MM.1S (cell line): ENCODE results near the gene NCOA3.

Experiments
- DNase-seq: peaks from one replicate; pipeline ENCODE4 v3.0.0-alpha.2; 2015
- H2AFZ ChIP-seq: fragments of 300-600 bp; sonication (generic); 2 replicates; pipeline ENCODE4 v1.6.0; 2016; ENCODE audit warnings: antibody characterized with exemption, low read length
- H3F3A ChIP-seq: fragments of 300-600 bp; sonication (generic); 2 replicates; pipeline ENCODE4 v1.6.1; 2016; ENCODE audit warnings: mild to moderate bottlenecking, antibody characterized with exemption, low read length, moderate library complexity, mixed read lengths; ENCODE audit not compliant: insufficient read depth
- H3K27ac ChIP-seq: fragments of 300-600 bp; sonication (generic); 2 replicates; pipeline ENCODE4 v1.5.1; 2016; ENCODE audit warnings: mild to moderate bottlenecking, low read length
- H3K27me3 ChIP-seq: fragments of 300-600 bp; sonication (generic); replicated peaks from 2 replicates; pipeline ENCODE4 v1.6.0; 2016; ENCODE audit warnings: low read length; ENCODE audit not compliant: insufficient read depth
- H3K36me3 ChIP-seq: fragments of 300-600 bp; sonication (generic); replicated peaks from 2 replicates; pipeline ENCODE4 v1.6.1; 2016; ENCODE audit warnings: mild to moderate bottlenecking, low read length, mixed read lengths; ENCODE audit not compliant: insufficient read depth
- H3K4me1 ChIP-seq: fragments of 300-600 bp; sonication (generic); 2 replicates; pipeline ENCODE4 v1.6.1; 2016; ENCODE audit warnings: low read length, mixed read lengths
- H3K4me2 ChIP-seq: fragments of 300-600 bp; sonication (generic); 2 replicates; pipeline ENCODE4 v1.6.0; 2016; ENCODE audit warnings: low read depth, low read length
- H3K4me3 ChIP-seq: fragments of 300-600 bp; sonication (generic); 2 replicates; pipeline ENCODE4 v1.5.1; 2016; ENCODE audit warnings: low read length, mixed read lengths
- H3K79me2 ChIP-seq: fragments of 300-600 bp; sonication (generic); 2 replicates; pipeline ENCODE4 v1.6.1; 2016; ENCODE audit warnings: mixed run types, low read length, mixed read lengths
- H3K9ac ChIP-seq: fragments of 300-600 bp; sonication (generic); 2 replicates; pipeline ENCODE4 v1.6.1; 2016; ENCODE audit warnings: low read length, mixed read lengths
- H3K9me2 ChIP-seq: fragments of 300-600 bp; sonication (generic); replicated peaks from 2 replicates; pipeline ENCODE4 v1.6.1; 2016; ENCODE audit warnings: mild to moderate bottlenecking, low read length, mixed read lengths; ENCODE audit not compliant: insufficient read depth
- H3K9me3 ChIP-seq: fragments of 300-600 bp; sonication (generic); replicated peaks from 2 replicates; pipeline ENCODE4 v1.6.1; 2016; ENCODE audit warnings: mild to moderate bottlenecking, low read length, mixed read lengths; ENCODE audit not compliant: insufficient read depth
- H4K20me1 ChIP-seq: fragments of 300-600 bp; sonication (generic); 2 replicates; pipeline ENCODE4 v1.6.1; 2016; ENCODE audit warnings: mild to moderate bottlenecking, low read length, moderate library complexity, mixed read lengths; ENCODE audit not compliant: insufficient read depth
- EZH2 ChIP-seq: fragments of 300-600 bp; sonication (generic); optimal IDR thresholded peaks from 2 replicates; pipeline ENCODE3; 2017; ENCODE audit warnings: low read depth, mild to moderate bottlenecking, antibody characterized with exemption, low read length, mixed read lengths
- EZH2phosphoT487 ChIP-seq: fragments of 300-600 bp; sonication (generic); IDR thresholded peaks from 2 replicates; pipeline ENCODE4 v1.6.1; 2018; ENCODE audit warnings: antibody characterized with exemption, low read length
- TF ChIP-seq, protein P1 (sequence below): fragments of 300-600 bp; sonication (generic); IDR thresholded peaks from 2 replicates; pipeline ENCODE4 v1.5.1; 2016; ENCODE audit warnings: antibody characterized with exemption, low read length, mixed read lengths

The NCOA3 gene

DNA sequence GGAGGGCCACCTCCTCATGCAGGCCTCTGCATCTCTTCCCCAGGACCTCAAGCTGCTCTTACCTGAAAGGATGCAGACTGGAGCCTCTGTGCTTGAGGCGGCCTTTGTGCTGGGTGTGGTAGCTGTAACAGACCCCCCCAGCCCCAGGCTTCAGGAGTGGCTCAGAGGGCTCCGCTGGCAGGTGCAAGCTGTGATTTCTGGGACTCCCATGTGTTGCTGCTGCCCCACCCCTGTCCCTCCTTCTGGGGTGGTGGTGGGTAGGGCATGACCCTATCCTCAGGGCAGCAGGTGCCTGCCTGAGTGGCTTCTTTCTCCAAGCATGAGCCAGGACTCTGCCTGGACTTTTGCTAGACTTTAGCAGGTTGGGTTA, 162.4 kb downstream of the NCOA3 start:
- Histone ChIP-seq H3K4me2 (no peak overlapping the region), H3F3A (peaks cover 10% of the 10 kb centered on the region; the same call in 1 of the 2 replicates), H3K4me1 (no peaks in the 10 kb centered on the region), H3K9me2 (no peaks in the 10 kb centered on the region), H3K79me2 (no peaks in the 10 kb centered on the region), H3K4me3 (no peak overlapping the region), H2AFZ (no peak overlapping the region), H3K36me3 (peaks cover 7% of the 10 kb centered on the region), H3K9me3 (no peaks in the 10 kb centered on the region), H3K9ac (no peak overlapping the region), H3K27ac (no peak overlapping the region), H4K20me1 (0 out of 2 replicates have a peak, but pooled peaks cover 3% of the 10 kb centered on the region), H3K27me3 (no peaks in the 10 kb centered on the region)
- TF ChIP-seq EZH2phosphoT487 (no peak), EZH2 (no peak)
- TF ChIP-seq, protein P1, sequence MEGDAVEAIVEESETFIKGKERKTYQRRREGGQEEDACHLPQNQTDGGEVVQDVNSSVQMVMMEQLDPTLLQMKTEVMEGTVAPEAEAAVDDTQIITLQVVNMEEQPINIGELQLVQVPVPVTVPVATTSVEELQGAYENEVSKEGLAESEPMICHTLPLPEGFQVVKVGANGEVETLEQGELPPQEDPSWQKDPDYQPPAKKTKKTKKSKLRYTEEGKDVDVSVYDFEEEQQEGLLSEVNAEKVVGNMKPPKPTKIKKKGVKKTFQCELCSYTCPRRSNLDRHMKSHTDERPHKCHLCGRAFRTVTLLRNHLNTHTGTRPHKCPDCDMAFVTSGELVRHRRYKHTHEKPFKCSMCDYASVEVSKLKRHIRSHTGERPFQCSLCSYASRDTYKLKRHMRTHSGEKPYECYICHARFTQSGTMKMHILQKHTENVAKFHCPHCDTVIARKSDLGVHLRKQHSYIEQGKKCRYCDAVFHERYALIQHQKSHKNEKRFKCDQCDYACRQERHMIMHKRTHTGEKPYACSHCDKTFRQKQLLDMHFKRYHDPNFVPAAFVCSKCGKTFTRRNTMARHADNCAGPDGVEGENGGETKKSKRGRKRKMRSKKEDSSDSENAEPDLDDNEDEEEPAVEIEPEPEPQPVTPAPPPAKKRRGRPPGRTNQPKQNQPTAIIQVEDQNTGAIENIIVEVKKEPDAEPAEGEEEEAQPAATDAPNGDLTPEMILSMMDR: no peak; the same call in 1 of the 2 replicates
- no peak for DNase-seq

DNA sequence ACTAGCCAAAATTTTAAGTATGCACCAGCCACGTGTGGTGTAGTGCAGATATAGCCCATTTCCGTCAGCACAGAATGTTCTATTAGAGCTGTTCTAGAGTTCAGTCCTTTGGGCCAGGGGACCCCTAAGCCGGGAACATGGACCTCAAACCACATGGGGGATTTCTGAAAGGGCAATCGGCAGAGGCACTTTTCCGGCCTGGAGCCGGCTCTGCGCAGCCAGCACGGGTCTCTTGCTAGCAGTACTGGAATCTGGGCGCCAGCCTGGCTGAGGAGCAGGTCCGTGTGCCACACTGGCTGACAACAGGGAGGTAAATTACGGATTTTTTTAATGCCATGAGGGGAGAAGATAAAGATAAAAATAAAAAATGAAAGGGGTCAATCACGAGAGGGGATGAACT, 163.1 kb downstream of the NCOA3 start:
- no peaks in the 10 kb centered on the region for H3K79me2 ChIP-seq
- no peaks in the 10 kb centered on the region for H3K9me2 ChIP-seq
- no peak overlapping the region for H3K4me2 ChIP-seq
- no peak for DNase-seq
- H3K9ac ChIP-seq: no peak overlapping the region
- TF ChIP-seq, protein P1: no peak
- no peak for TF ChIP-seq EZH2phosphoT487
- no peak for TF ChIP-seq EZH2
- H2AFZ ChIP-seq: no peak overlapping the region
- no peaks in the 10 kb centered on the region for H3K4me1 ChIP-seq
- no peak overlapping the region for H3K27ac ChIP-seq
- no peaks in the 10 kb centered on the region for H3K27me3 ChIP-seq
- H3K4me3 ChIP-seq: no peak overlapping the region
- H3K36me3 ChIP-seq: peaks cover 7% of the 10 kb centered on the region
- 0 out of 2 replicates have a peak, but pooled peaks cover 3% of the 10 kb centered on the region for H4K20me1 ChIP-seq
- peaks cover 10% of the 10 kb centered on the region; the same call in 1 of the 2 replicates for H3F3A ChIP-seq
- H3K9me3 ChIP-seq: no peaks in the 10 kb centered on the region

DNA sequence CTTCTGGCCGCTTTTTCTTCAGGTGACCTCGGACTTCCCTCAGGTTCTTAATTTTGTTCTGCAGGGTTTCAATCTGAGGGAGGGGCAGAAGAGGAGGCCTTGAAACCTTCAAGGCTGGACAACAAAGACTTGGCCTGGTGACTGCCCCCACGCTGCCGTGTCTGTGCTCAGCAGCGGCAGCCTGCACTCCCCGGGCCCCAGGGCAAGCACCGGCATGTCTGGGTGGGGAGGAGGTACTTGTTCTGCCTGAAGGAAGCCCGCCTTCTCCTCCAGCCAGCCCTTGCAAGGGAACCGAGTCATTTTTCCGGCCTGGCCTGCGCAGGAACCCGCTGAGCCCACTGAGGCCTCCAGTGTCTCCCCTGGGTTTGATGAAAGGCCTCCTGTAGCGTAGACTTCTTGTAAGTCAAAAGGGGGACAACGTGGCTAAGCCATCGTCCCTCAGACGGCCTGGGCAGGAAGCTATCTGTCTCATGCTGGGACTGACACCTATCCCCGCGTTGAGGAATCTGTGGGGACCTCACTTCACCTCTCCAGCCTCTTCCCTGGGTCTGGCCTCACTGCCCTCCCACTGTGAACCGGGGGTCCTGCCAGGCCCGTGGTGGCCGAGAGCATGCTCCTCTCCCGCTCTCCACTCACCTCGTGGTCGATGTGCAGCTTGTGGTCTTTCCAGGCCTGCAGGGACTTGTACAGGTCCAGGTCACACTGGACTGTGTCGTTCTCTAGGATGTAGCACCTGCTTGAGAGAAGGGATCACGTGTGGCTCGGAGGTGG, 163.7 kb downstream of the NCOA3 start:
- Histone ChIP-seq H2AFZ (no peak overlapping the region), H3K4me1 (no peaks in the 10 kb centered on the region), H3F3A (peaks cover 10% of the 10 kb centered on the region; the same call in 1 of the 2 replicates), H3K27me3 (no peaks in the 10 kb centered on the region), H4K20me1 (0 out of 2 replicates have a peak, but pooled peaks cover 3% of the 10 kb centered on the region), H3K36me3 (peaks cover 7% of the 10 kb centered on the region; the same call in 1 of the 2 replicates), H3K4me3 (no peak overlapping the region), H3K4me2 (no peak overlapping the region), H3K9me3 (no peaks in the 10 kb centered on the region), H3K9ac (no peak overlapping the region), H3K27ac (no peak overlapping the region), H3K79me2 (no peaks in the 10 kb centered on the region), H3K9me2 (no peaks in the 10 kb centered on the region)
- TF ChIP-seq, protein P1: no peak
- no peak for TF ChIP-seq EZH2phosphoT487
- TF ChIP-seq EZH2: no peak
- DNase-seq: no peak
